ENCODE data around the gene PHYHD1.

GRCh38 chr9:128940946-128941755 is 20.4 kb downstream of the PHYHD1 start:
- no peak for TF ChIP-seq EZH2 (IDR thresholded peaks at IDR 0.05)
- TF ChIP-seq POLR2AphosphoS5 (IDR thresholded peaks at IDR 0.05; ENCODE audit: borderline replicate concordance, low read depth, low read length) = no peak

Data from SK-N-MC (cell line).